ENCODE results near the gene TGFBR3L.

The TGFBR3L gene

DNA sequence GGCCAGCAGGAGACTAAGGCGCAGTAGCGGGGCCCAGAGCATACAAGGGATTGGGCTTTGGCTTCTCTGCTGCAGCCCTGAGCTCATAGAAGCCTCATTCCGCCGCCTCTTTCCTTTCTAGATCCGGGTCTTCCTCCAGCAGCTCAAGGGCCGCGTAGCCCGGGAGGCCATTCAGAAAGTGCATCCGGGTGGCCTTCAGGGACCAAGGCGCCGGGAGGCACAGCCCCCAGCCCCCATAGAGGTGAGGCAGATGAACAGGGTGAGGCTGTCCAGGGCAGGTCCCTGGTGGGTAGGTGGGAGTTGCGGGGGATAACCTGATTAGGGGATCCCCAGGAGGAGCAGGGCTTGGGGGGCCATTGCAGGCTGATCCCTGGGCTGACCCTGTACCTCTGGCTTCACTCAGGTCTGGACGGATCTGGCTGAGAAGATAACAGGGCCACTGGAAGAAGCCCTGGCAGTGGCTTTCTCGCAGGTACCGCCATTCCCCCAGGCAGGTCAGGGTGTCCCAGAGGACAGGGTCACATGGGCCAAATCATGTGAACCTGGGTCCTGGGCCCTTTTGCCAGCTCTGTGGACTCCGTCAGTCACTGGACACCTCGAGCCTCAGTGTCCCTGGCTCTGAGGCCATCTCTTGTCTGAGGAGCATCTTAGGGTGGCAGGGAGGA lies 6.8 kb downstream of the TGFBR3L start (continued):
- TF ChIP-seq GLIS2 (tag by site-specific recombination; IDR thresholded peaks at IDR 0.05) (peak; percentile 28; the same call in 1 of the 2 replicates), ZNF140 (tag by site-specific recombination; IDR thresholded peaks at IDR 0.05) (no peak), ZNF561 (tag by site-specific recombination; IDR thresholded peaks at IDR 0.05; ENCODE audit: borderline replicate concordance) (no peak), ZNF416 (tag by site-specific recombination; IDR thresholded peaks at IDR 0.05) (no peak), ZNF843 (tag by site-specific recombination; IDR thresholded peaks at IDR 0.05) (no peak), MZF1 (tag by site-specific recombination; IDR thresholded peaks at IDR 0.05; ENCODE audit: borderline replicate concordance) (no peak), ZSCAN16 (tag by site-specific recombination; IDR thresholded peaks at IDR 0.05) (no peak), OSR2 (tag by site-specific recombination; IDR thresholded peaks at IDR 0.05) (no peak)
- TF ChIP-seq, protein P1, sequence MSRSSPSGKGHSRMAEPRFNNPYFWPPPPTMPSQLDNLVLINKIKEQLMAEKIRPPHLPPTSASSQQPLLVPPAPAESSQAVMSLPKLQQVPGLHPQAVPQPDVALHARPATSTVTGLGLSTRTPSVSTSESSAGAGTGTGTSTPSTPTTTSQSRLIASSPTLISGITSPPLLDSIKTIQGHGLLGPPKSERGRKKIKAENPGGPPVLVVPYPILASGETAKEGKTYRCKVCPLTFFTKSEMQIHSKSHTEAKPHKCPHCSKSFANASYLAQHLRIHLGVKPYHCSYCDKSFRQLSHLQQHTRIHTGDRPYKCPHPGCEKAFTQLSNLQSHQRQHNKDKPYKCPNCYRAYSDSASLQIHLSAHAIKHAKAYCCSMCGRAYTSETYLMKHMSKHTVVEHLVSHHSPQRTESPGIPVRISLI (tag by site-specific recombination; IDR thresholded peaks at IDR 0.05), result no peak
- TF ChIP-seq, protein P2, sequence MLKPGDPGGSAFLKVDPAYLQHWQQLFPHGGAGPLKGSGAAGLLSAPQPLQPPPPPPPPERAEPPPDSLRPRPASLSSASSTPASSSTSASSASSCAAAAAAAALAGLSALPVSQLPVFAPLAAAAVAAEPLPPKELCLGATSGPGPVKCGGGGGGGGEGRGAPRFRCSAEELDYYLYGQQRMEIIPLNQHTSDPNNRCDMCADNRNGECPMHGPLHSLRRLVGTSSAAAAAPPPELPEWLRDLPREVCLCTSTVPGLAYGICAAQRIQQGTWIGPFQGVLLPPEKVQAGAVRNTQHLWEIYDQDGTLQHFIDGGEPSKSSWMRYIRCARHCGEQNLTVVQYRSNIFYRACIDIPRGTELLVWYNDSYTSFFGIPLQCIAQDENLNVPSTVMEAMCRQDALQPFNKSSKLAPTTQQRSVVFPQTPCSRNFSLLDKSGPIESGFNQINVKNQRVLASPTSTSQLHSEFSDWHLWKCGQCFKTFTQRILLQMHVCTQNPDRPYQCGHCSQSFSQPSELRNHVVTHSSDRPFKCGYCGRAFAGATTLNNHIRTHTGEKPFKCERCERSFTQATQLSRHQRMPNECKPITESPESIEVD (tag by site-specific recombination; IDR thresholded peaks at IDR 0.05), result no peak

DNA sequence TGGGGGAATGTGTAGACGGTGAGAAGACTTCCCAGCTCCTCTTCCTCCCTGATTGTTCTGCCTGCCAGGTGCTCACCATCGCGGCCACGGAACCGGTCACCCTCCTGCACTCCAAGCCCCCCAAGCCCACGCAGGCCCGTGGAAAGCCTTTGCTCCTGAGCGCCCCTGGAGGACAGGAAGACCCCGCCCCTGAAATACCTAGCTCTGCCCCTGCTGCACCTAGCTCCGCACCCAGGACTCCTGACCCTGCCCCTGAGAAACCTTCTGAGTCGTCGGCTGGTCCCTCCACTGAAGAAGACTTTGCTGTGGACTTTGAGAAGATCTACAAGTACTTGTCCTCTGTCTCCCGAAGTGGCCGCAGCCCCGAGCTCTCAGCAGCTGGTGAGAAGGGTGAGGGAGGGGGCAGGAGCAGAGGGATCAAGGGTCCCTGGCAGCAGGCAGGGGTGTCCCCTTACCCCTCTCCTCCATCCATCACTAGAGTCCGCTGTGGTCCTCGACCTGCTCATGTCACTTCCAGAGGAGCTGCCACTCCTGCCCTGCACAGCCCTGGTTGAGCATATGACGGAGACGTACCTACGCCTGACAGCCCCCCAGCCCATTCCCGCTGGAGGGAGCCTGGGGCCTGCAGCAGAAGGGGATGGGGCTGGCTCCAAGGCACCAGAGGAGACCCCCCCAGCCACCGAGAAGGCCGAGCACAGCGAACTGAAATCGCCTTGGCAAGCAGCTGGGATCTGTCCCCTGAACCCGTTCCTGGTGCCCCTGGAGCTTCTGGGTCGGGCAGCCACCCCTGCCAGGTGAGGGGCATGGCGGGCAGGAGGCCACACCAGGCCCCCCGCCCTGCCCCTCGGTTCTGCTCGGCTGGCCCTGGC lies 7.6 kb downstream of the TGFBR3L start:
- TF ChIP-seq, protein P3, sequence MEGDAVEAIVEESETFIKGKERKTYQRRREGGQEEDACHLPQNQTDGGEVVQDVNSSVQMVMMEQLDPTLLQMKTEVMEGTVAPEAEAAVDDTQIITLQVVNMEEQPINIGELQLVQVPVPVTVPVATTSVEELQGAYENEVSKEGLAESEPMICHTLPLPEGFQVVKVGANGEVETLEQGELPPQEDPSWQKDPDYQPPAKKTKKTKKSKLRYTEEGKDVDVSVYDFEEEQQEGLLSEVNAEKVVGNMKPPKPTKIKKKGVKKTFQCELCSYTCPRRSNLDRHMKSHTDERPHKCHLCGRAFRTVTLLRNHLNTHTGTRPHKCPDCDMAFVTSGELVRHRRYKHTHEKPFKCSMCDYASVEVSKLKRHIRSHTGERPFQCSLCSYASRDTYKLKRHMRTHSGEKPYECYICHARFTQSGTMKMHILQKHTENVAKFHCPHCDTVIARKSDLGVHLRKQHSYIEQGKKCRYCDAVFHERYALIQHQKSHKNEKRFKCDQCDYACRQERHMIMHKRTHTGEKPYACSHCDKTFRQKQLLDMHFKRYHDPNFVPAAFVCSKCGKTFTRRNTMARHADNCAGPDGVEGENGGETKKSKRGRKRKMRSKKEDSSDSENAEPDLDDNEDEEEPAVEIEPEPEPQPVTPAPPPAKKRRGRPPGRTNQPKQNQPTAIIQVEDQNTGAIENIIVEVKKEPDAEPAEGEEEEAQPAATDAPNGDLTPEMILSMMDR (tag by site-specific recombination; IDR thresholded peaks at IDR 0.05), result 0 out of 2 replicates have a peak, but pooled peaks have one; percentile 11
- no peak for TF ChIP-seq ZNF544 (tag by site-specific recombination; IDR thresholded peaks at IDR 0.05)
- TF ChIP-seq ZFP41 (tag by site-specific recombination; IDR thresholded peaks at IDR 0.05; ENCODE audit: borderline replicate concordance), result no peak
- TF ChIP-seq ZSCAN16 (tag by site-specific recombination; IDR thresholded peaks at IDR 0.05), result no peak
- TF ChIP-seq, protein P4, sequence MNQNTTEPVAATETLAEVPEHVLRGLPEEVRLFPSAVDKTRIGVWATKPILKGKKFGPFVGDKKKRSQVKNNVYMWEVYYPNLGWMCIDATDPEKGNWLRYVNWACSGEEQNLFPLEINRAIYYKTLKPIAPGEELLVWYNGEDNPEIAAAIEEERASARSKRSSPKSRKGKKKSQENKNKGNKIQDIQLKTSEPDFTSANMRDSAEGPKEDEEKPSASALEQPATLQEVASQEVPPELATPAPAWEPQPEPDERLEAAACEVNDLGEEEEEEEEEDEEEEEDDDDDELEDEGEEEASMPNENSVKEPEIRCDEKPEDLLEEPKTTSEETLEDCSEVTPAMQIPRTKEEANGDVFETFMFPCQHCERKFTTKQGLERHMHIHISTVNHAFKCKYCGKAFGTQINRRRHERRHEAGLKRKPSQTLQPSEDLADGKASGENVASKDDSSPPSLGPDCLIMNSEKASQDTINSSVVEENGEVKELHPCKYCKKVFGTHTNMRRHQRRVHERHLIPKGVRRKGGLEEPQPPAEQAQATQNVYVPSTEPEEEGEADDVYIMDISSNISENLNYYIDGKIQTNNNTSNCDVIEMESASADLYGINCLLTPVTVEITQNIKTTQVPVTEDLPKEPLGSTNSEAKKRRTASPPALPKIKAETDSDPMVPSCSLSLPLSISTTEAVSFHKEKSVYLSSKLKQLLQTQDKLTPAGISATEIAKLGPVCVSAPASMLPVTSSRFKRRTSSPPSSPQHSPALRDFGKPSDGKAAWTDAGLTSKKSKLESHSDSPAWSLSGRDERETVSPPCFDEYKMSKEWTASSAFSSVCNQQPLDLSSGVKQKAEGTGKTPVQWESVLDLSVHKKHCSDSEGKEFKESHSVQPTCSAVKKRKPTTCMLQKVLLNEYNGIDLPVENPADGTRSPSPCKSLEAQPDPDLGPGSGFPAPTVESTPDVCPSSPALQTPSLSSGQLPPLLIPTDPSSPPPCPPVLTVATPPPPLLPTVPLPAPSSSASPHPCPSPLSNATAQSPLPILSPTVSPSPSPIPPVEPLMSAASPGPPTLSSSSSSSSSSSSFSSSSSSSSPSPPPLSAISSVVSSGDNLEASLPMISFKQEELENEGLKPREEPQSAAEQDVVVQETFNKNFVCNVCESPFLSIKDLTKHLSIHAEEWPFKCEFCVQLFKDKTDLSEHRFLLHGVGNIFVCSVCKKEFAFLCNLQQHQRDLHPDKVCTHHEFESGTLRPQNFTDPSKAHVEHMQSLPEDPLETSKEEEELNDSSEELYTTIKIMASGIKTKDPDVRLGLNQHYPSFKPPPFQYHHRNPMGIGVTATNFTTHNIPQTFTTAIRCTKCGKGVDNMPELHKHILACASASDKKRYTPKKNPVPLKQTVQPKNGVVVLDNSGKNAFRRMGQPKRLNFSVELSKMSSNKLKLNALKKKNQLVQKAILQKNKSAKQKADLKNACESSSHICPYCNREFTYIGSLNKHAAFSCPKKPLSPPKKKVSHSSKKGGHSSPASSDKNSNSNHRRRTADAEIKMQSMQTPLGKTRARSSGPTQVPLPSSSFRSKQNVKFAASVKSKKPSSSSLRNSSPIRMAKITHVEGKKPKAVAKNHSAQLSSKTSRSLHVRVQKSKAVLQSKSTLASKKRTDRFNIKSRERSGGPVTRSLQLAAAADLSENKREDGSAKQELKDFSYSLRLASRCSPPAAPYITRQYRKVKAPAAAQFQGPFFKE (tag by site-specific recombination; IDR thresholded peaks at IDR 0.05; ENCODE audit: borderline replicate concordance), result no peak
- TF ChIP-seq, protein P5, sequence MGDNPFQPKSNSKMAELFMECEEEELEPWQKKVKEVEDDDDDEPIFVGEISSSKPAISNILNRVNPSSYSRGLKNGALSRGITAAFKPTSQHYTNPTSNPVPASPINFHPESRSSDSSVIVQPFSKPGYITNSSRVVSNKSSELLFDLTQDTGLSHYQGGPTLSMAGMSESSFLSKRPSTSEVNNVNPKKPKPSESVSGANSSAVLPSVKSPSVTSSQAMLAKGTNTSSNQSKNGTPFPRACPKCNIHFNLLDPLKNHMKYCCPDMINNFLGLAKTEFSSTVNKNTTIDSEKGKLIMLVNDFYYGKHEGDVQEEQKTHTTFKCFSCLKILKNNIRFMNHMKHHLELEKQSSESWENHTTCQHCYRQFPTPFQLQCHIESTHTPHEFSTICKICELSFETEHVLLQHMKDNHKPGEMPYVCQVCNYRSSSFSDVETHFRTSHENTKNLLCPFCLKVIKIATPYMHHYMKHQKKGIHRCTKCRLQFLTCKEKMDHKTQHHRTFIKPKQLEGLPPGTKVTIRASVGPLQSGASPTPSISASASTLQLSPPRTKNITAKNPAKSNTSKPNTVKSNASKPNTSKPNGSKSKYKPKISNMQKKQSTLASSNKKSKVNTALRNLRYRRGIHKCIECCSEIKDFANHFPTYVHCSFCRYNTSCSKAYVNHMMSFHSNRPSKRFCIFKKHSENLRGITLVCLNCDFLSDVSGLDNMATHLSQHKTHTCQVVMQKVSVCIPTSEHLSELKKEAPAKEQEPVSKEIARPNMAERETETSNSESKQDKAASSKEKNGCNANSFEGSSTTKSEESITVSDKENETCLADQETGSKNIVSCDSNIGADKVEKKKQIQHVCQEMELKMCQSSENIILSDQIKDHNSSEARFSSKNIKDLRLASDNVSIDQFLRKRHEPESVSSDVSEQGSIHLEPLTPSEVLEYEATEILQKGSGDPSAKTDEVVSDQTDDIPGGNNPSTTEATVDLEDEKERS (tag by site-specific recombination; IDR thresholded peaks at IDR 0.05), result no peak
- TF ChIP-seq KLF10 (tag by site-specific recombination; IDR thresholded peaks at IDR 0.05), result no peak
- no peak for TF ChIP-seq ZNF501 (tag by site-specific recombination; IDR thresholded peaks at IDR 0.05)
- no peak for TF ChIP-seq YY2 (tag by site-specific recombination; IDR thresholded peaks at IDR 0.05)
- TF ChIP-seq ZNF600 (tag by site-specific recombination; IDR thresholded peaks at IDR 0.05), result peak; percentile 53; the same call in 1 of the 2 replicates
- H3K27ac ChIP-seq (ENCODE audit: extremely low read depth, low read depth, low read length), result no peak overlapping the region
- POLR2A ChIA-PET, result interaction anchor here (0.6 to 3.5 kb wide), 6 partner anchors 19 to 1037 kb away, joined by 3 to 36 read pairs (median 9); partner anchors contain the start of genes MAP2K7 and TIMM44
- CTCF ChIA-PET, result interaction anchor here (0.6 to 3.1 kb wide), 6 partner anchors 18 to 146 kb away, joined by 3 to 25 read pairs (median 4); partner anchors contain the start of gene MAP2K7
- H3K36me3 ChIP-seq (ENCODE audit: control insufficient read depth in 2 of 2, insufficient read depth in 1 of 2, low read length in 2 of 2), result peaks cover 0 to 20% of the 10 kb centered on the region in 2 experiments; a peak in 1 of 3 replicates
- no peaks in the 10 kb centered on the region for H3K9me3 ChIP-seq (ENCODE audit: control insufficient read depth, insufficient read depth, low read depth, low read length)
- H3K4me1 ChIP-seq (ENCODE audit: control insufficient read depth, insufficient read depth, low read length), result peaks cover 6% of the 10 kb centered on the region
- H3K4me3 ChIP-seq (ENCODE audit: low read depth, low read length), result no peak overlapping the region
